NB4 (cell line): ENCODE measurements around the gene PITPNM3.

Source experiments
- MAX ChIP-seq: IDR thresholded peaks from 2 replicates; pipeline ENCODE4 v1.6.1; 2011; ENCODE audit warnings: low read depth, low read length
- POLR2A ChIP-seq: IDR thresholded peaks from 2 replicates; pipeline ENCODE4 v1.6.1; 2011; ENCODE audit warnings: mild to moderate bottlenecking; ENCODE audit not compliant: insufficient read length; ENCODE audit errors: extremely low read depth

DNA sequence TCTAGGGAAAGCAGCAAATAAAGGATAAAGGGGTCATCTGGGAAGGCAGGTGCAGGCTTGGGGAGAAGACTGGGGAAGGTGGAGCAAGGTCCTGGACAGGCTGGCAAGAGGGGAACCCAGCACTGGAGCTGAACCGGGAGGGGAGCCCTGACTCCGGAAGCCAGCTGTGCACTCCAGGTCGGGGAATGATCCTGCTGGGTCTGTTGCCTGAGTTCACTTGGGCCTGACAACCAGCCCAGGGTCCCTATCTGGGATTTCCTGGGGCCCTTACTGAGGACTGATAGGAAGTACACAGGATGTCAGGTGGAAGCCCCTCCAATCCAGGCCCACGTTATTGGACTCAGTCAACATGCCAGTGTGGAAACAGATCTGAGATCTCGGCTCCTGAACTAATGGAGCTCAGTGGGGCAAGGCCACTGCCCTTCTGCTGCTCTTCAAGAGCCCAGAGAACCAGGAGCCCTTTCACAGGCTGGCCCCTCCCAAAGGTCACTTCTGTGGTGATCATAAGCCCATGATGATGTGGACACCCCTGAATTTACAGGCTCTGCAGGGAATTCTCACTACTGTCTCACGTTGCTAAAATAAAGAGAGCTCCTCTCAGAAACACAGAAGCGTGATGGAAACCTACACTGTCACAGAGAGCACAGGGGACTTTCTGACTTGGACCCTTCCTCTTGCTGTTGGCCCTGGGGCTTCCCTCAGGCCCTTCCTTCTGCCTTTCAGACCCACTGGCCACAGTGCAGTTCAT is 19.9 kb upstream of the PITPNM3 start:
- no peak for TF ChIP-seq MAX
- no peak for TF ChIP-seq POLR2A
